ENCODE data around the gene HSPA14.
"Not testable (repeated sequence)": the region's sequence is repeated elsewhere in the genome, so short reads cannot be mapped to it uniquely, and the experiment has no call there.

The HSPA14 gene

GRCh38 chr10:14906765-14907164 is 68.7 kb downstream of the HSPA14 start:
- H3K4me3 ChIP-seq (ENCODE audit: low read depth, low read length): no peak overlapping the region
- no peak for DNase-seq (ENCODE audit: low read depth)
- TF ChIP-seq POLR2A (IDR thresholded peaks at IDR 0.05; ENCODE audit: extremely low read depth, insufficient read length) (no peak), CTCF (IDR thresholded peaks at IDR 0.05; ENCODE audit: low read depth, low read length) (no peak), MAX (IDR thresholded peaks at IDR 0.05; ENCODE audit: low read depth, low read length) (no peak)

- not testable (repeated sequence) for H3K4me3 ChIP-seq (ENCODE audit: low read depth, low read length); DNase-seq (ENCODE audit: low read depth)
These were observed 69.5 kb downstream of the HSPA14 start for GRCh38 chr10:14907591-14907990.

GRCh38 chr10:14909101-14909500 is 71.0 kb downstream of the HSPA14 start:
- TF ChIP-seq MAX (IDR thresholded peaks at IDR 0.05; ENCODE audit: low read depth, low read length): no peak
- no peak for TF ChIP-seq CTCF (IDR thresholded peaks at IDR 0.05; ENCODE audit: low read depth, low read length)
- TF ChIP-seq MYC (IDR thresholded peaks at IDR 0.05; ENCODE audit: low read depth, low read length): no peak
- TF ChIP-seq POLR2A (IDR thresholded peaks at IDR 0.05; ENCODE audit: extremely low read depth, insufficient read length): no peak
- DNase-seq (ENCODE audit: low read depth): no peak

GRCh38 chr10:14910953-14911352 is 72.8 kb downstream of the HSPA14 start:
- TF ChIP-seq POLR2A (IDR thresholded peaks at IDR 0.05; ENCODE audit: extremely low read depth, insufficient read length) (no peak), MYC (IDR thresholded peaks at IDR 0.05; ENCODE audit: low read depth, low read length) (no peak), CTCF (IDR thresholded peaks at IDR 0.05; ENCODE audit: low read depth, low read length) (no peak), MAX (IDR thresholded peaks at IDR 0.05; ENCODE audit: low read depth, low read length) (no peak)
- no peak for DNase-seq (ENCODE audit: low read depth)
- no peak overlapping the region for H3K4me3 ChIP-seq (ENCODE audit: low read depth, low read length)

More at GRCh38 chr10:14909101-14909500, 71.0 kb downstream of the HSPA14 start:
- no peak overlapping the region for H3K4me3 ChIP-seq (ENCODE audit: low read depth, low read length)

- no peak overlapping the region for H3K4me3 ChIP-seq (ENCODE audit: low read depth, low read length)
- DNase-seq (ENCODE audit: low read depth): no peak
- TF ChIP-seq MAX (IDR thresholded peaks at IDR 0.05; ENCODE audit: low read depth, low read length) (no peak), POLR2A (IDR thresholded peaks at IDR 0.05; ENCODE audit: extremely low read depth, insufficient read length) (no peak), CTCF (IDR thresholded peaks at IDR 0.05; ENCODE audit: low read depth, low read length) (no peak), MYC (IDR thresholded peaks at IDR 0.05; ENCODE audit: low read depth, low read length) (no peak)
These were observed 73.7 kb downstream of the HSPA14 start for GRCh38 chr10:14911801-14912200.

- TF ChIP-seq MYC (IDR thresholded peaks at IDR 0.05; ENCODE audit: low read depth, low read length): no peak
- TF ChIP-seq CTCF (IDR thresholded peaks at IDR 0.05; ENCODE audit: low read depth, low read length): no peak
- TF ChIP-seq POLR2A (IDR thresholded peaks at IDR 0.05; ENCODE audit: extremely low read depth, insufficient read length): no peak
- TF ChIP-seq MAX (IDR thresholded peaks at IDR 0.05; ENCODE audit: low read depth, low read length): no peak
- DNase-seq (ENCODE audit: low read depth): no peak
These were observed 78.5 kb downstream of the HSPA14 start for GRCh38 chr10:14916600-14916999.

More at GRCh38 chr10:14916600-14916999, 78.5 kb downstream of the HSPA14 start:
- H3K4me3 ChIP-seq (ENCODE audit: low read depth, low read length): no peak overlapping the region
